Measurements from ENCODE around the gene CSF1R.
A peak's percentile ranks its signal among the peaks of the same experiment; 100 is the strongest.

The CSF1R gene

DNA sequence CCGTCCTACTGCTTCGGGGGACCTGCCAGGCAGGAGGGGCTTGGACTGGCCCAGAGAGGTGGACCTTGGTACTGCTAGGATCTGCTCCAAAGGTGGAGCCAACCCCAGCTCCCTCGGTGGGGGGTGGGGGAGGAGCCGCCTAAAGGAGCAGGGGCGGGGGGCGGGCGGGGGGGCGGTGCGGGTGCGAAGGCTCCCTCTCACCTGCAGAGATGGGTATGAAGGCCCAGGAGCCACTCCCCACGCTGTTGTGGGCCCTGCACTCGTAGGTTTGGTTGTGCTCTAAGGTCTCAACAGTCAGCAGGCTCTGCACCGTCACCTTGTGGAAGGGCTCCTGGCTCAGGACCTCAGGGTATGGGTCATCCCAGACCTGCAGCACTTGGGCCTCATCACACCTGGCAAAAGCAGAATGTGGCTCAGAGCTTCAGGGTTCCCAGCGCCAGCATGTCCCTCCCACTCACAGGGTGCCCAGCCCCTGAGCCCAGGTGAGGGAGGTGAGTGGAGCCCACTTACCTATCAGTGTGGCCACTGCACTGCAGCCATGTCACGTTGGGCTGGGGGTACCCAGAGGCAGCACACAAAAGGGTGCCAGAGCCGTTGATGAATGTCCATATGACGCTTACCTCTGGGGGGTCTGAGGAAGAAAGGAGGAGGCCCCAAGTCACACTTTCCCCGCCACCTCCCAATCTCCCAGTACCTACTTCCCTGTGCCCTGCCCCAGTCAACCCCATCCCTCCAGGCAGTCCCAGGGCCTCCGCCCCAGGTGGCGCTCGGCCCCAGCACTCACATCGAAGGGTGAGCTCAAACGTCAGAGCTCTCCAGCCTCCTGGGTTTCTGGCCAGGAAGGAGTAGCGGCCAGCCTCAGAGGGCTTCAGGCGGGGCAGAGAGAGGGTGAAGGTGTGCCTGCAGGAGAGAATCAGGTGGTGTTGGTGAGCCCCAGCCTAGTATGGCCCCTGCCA, 16.4 kb downstream of the CSF1R start:
- DNase-seq (ENCODE audit: low spot score): no peak

DNA sequence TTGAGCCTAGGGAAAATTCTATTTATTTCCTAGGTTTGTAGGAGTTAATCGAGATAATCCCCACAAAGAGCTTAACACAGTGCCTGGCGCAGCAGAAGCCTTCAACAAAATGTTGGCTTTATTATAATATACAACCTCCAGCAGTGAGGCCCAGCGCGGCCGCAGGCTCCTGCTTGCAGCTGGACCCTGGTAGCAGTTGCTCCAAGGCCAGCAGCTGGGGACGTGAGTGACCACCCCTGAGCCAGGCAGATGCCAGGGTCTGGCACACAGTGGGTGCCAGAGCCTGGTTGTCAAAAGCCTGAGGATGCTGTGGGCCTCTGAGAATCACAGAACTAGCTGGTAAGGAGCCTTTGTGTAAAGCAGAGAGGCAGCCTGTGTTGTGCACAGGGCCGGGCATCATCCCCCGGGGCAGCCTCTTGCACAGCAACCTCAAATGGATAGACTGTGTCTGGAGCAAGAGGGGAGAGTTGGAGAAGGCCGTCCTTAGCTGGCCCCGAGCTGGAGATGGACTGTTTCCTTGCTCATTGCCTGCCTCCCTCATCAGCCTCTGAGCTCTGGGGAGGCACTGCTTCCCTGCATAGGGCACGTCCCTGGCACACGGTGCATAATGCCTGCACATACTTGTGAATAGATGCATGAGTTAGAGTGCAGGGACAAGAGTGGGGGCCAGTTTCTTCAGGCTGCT, 17.3 kb downstream of the CSF1R start:
- DNase-seq (ENCODE audit: low spot score): no peak

DNA sequence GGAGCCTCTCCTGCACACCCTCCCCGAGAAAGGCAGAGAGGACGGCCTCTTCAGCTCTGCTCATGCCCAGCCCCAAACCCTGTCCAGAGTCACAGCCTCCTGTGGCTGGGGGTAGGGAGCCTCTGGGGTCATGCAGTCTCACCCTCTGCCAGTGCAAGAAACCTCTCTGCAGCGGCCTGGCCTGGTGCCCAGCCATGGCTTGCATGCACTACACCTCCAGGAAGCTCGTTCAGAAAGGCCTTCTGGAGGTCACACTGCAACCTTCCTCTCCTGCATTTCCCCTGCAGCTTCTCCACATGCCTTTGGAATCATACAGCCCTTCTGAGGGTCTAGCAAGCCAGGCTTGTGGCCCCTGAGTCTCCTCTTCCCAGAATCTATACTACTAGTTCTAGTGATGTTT, 17.9 kb downstream of the CSF1R start:
- DNase-seq (ENCODE audit: low spot score): peak; percentile 46

- no peak for DNase-seq (ENCODE audit: low spot score)
These were observed 18.3 kb downstream of the CSF1R start for GRCh38 chr5:150068071-150068470.

- no peak for DNase-seq (ENCODE audit: low spot score)
These were observed 18.9 kb downstream of the CSF1R start for GRCh38 chr5:150067405-150067960.

DNA sequence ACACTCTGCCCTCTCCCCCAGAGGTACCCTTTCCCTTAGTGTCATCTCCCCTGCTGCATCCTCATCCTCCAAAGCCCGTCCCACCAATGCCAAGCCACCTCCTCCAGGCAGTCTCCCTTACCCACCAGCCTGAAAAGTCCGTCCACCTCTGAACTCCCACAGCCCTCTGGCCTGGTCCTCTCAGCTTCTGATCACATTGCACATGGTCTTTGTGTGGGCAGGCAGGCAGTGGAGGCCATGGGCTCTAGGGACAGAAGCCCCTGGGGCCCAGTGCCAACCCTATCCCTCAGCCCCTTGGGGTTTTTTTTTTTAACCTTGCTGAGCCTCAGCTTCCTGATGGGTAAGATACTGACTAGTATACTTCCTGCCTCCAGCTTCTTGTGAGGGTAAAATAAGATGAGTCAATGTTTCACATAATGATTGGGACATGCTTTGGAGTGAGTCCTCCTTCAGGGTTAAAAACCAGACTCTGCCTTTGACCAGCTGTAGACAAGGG, 19.4 kb downstream of the CSF1R start:
- peak; percentile 79 for DNase-seq (ENCODE audit: low spot score)

- no peak for DNase-seq (ENCODE audit: low spot score)
These were observed 19.9 kb downstream of the CSF1R start for GRCh38 chr5:150066436-150066835.

DNA sequence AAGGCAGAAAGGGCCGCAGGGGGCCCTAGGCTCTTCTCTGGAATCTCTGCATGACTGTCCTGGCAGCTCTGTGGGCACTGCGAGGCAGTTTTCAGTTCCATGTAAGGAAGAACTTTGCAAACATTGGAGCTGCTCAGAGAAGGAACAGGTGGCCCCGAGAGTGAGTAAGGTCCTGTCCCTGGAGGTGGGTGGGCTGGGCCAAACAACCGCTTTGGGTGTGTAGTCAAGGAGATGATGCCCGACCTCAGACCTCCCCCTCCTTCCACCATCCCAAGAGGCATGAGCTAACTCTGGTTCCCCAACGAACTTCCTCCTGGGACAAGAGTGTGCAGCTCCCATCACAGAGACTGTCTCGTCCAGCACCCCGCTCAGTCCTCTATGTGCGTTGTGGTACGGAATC, 20.5 kb downstream of the CSF1R start:
- no peak for DNase-seq (ENCODE audit: low spot score)

DNA sequence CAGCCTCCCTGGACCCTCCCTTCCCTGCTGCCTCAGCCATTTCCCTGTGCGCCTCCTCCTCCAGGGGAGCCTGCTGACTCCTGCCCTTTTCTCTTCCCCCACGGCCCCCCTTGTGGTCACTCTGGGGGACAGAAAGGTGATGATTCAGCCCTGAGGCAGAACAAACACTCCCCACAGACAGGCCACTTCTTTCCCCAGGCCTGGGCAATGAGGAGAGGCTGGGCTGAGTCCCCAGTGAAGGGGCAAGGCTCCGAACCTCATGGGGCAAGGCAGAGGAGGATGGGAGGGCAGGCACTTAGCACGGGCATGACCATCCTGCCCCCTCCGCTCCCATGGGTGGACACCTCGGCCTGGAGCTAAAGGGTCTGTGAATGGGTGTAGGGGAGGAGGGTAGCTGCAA, 21.0 kb downstream of the CSF1R start:
- DNase-seq (ENCODE audit: low spot score): no peak

DNA sequence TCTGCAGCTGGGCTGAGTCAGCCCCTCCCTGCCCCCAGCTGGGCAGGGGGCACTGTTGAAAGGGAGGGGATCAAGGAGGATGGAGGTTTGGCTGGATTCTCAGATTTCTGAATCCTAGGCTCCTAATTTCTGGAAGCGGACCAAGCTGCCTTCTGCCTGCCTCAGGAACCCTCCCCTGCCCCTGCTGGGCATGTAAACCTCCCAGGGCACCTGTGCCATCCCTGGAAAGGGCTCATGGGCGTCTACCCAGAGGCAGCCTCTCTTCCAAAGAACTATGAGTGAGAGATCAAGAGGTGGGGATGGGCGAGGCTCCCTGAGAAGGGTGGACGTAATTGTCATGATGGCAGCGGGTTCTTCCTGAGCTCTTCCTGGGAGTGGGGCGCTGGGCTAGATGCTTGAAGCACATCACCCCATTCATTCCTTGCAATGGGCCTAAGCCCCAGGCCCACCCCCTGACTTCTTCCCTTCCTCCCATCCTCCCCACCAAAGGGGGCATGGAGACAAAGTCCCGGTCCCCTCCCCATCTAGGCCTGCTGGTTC, 21.6 kb downstream of the CSF1R start:
- no peak for DNase-seq (ENCODE audit: low spot score)

DNA sequence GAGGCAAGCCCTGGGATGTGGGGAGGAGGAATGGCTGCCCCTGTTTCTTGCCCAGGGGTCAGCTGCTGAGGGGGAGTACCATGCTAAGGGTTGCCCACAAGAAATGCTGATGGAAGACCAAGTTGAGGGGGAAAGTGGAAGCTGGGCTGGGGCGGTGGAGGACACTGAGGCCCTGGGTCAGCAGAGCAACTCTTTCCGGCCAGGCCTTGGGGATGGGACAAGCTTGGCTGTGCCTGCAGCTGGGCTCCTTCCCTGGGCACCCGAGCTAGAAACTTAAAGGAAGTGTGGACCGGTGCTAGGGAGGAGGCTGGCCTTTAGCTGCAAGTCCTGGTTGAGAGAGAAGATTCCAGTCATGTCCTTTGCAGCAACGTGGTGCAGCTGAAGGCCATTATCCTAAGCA, 22.7 kb downstream of the CSF1R start:
- DNase-seq (ENCODE audit: low spot score): no peak

DNA sequence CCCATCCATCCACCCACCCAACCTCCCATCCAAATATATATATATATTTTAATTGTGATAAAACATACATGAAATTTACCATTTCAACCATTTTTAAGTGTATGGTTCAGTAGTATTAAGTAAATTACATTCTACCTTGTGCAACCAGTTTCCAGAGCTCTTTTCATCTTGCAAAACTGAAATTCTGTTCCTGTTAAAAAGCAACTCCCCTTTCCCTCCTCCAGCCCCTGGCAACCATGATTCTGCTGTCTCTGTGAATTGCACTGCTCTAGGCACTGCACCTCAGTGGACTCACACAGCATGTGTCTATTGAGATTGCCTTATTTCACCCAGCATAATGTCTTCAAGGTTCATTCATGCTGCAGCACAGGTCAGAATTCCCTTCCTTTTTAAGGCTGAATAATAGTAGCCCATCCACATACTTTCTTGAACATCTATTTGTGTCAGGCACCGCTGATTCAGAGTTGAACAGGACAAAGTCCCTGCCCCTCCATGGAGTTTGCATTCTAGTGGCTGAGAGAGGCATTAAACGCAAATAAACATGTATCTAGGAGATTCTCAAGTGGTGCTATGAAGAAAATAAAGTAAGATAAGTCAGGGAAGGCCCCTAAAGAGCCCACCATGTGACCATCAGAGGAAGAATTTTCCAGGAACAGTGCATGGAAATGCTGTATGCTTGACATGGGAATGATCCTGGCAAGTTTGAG, 24.0 kb downstream of the CSF1R start:
- no peak for DNase-seq (ENCODE audit: low spot score)

- DNase-seq (ENCODE audit: low spot score): no peak
These were observed 24.8 kb downstream of the CSF1R start for GRCh38 chr5:150061538-150061995.

- no peak for DNase-seq (ENCODE audit: low spot score)
These were observed 25.9 kb downstream of the CSF1R start for GRCh38 chr5:150060471-150060870.

- no peak for DNase-seq (ENCODE audit: low spot score)
These were observed 26.7 kb downstream of the CSF1R start for GRCh38 chr5:150059623-150060022.

DNA sequence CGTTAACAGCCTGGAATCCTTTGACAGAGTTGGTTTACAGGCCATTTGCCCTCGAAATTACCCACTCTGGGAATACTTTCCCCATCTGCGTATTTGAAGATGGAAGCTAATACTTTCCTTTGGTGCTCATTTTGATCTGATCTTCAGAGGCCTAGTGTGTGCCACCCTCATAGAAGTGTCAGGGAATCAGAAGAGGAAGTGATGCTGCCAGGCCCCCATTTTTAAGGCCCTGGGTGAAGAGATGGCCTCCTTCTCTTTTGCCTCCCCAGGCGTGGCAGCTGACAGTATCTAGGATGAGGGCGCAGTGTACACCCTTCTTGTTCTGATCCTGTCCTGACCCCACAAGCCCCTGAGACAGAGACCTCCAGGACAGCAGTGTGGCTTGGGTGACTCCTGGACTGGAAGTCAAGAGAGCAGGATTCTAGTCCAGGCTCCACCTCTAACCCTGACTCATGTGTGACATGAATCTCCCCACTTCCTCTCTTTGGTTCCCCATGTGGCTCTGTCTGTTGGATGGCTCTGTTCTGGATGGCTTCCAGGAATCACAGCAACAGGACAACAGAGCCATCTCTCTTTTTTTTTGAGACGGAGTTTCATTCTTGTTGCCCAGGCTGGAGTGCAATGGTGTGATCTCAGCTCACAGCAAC, 27.8 kb downstream of the CSF1R start:
- DNase-seq (ENCODE audit: low spot score): peak; percentile 94

DNA sequence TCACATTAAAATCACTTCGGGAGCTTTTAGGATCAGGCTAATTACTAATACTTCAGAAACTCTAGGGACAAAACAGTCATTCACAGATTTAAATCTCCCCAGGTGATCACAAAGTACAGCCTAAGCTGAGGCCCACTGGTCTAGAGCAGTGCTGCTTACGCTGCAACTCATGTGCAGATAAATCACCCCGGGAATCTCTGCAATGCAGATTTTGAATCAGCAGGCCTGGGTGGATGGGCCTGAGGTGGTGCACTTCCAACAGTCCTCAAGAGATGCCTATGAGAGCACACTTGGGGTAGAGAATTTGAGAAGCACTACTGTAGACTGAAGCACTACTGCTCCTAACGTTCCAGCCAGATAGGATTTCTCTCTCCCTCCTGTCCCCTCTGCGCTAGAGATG, 28.4 kb downstream of the CSF1R start:
- no peak for DNase-seq (ENCODE audit: low spot score)

GRCh38 chr5:150057511-150057910, 28.8 kb downstream of the CSF1R start:
- DNase-seq (ENCODE audit: low spot score): no peak

GRCh38 chr5:150057052-150057451, 29.3 kb downstream of the CSF1R start:
- no peak for DNase-seq (ENCODE audit: low spot score)

GRCh38 chr5:150056075-150056443, 30.3 kb downstream of the CSF1R start:
- no peak for DNase-seq (ENCODE audit: low spot score)

GRCh38 chr5:150055326-150056074, 30.9 kb downstream of the CSF1R start:
- DNase-seq (ENCODE audit: low spot score): no peak

Data from kidney capillary endothelial cell (primary cell).